GM18526 (cell line): ENCODE measurements around the gene FNBP1.

Experiments
- POLR2A ChIP-seq: IDR thresholded peaks from 3 replicates; pipeline ENCODE4 v1.6.1; 2011; ENCODE audit not compliant: insufficient read length; ENCODE audit errors: extremely low read depth

The FNBP1 gene

GRCh38 chr9:129949821-129950220 lies 93.2 kb downstream of the FNBP1 start:
- no peak for TF ChIP-seq POLR2A

DNA sequence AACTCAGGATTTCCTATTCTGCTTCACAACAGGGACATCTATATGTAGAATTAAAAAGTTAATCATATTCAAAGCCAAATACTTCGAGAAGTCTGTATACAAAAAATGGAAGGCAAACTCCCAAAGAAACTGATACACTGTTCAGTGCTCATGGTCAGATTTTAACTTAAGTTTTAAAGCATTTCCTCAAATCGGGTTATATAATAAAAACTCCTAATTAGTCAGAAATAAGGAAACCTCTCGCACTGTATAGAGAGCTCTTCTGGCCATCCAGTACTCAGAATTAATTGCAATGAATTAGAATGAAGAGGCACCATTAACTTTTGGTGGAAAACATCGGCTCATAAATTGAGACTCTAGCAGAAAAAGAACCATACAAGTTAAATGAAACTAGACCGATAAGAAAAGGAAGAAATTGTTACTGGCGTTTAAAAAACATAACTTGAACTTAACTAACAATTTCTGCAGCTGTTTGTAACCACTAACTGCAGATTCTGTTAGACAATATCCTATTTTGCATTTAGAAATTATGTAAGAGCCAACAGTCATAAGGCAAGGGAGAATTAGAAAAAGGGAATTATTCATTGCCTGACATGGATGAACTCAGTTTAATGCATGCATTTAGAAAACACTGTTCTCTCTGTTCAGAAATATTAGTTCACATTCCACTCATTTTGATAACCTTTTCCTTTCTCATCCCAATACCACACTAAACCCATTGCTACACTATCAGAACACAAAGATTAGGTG lies 96.6 kb downstream of the FNBP1 start:
- no peak for TF ChIP-seq POLR2A

DNA sequence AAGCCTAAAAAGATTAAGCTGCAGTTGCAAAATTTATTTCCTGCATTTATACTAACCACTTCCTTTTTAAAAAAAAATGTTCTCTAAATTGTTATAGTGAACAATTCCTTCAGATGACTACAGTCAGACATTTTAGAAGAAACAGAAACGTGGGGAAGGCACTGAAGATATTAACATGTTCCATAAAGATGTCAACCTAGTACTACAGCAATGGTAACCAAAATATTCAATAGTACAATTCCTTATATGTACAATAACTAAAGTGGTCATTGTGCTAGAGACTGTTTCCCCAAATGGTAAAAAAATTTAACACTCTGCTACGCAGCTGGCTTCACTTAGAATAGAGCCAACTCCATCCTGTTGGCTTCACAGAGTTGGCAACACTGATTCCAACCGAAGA lies 97.7 kb downstream of the FNBP1 start:
- TF ChIP-seq POLR2A: no peak

DNA sequence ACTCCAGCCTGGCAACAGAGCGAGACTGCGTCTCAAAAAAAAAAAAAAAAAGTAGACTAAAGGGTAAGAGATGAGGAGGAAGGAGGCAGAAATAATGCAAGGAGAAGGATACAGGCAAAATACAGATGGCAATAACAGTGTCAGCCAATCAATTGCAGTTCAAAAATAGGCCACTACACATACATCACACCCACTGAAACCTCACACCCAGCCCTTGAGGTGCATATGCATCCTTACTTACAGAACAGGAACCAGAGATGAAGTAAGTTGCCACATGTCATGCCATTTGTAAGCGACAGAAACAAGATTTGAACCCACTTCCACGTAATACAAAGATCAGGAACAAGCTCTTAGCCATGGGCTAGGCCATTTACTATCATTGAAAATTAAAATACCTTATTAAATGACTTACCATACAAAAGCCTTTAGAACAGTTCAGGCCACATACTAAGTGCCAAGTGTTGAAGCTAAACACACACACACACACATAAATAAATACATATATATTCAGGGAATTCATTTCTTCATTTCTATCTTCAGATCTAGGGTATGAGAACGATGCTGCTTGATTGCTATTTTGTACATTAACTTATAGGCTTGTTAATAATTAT lies 98.4 kb downstream of the FNBP1 start:
- no peak for TF ChIP-seq POLR2A

GRCh38 chr9:129939431-129939830 lies 103.6 kb downstream of the FNBP1 start:
- no peak for TF ChIP-seq POLR2A

DNA sequence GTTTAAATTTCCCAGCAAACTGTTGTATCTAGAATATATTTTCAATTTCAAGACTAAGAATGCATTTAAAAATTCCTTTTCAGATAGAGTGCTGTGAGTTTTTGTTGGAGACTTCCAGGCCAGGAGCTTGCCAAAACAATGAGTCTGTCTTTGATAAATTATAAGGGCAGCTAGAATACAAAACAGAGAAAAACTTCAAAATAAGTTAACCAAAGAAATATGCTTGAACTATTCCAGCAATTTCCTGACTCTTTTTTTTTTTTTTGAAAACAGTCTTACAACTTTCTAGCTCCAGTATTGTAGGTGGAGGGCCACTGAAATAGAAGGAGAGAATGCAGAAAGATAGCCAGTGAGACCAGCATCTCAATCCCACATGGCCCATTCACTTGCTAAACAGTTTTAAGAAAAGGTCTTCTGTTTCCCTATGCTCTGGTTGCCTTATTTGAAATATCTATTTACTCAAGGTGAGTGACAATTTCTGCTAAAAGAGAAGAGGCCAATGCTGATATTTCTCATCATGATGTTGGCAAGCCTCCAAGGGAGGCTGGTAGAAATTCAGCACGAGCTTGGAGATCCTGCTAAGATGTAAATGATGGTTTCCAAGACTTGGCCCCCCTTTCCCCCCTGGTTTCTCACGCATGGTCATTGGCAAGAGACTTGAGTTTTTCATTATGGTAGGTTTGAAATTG lies 104.6 kb downstream of the FNBP1 start:
- TF ChIP-seq POLR2A: no peak

GRCh38 chr9:129936222-129936621 lies 106.8 kb downstream of the FNBP1 start:
- TF ChIP-seq POLR2A: no peak

- no peak for TF ChIP-seq POLR2A
Observed at GRCh38 chr9:129934780-129935179, 108.2 kb downstream of the FNBP1 start.

DNA sequence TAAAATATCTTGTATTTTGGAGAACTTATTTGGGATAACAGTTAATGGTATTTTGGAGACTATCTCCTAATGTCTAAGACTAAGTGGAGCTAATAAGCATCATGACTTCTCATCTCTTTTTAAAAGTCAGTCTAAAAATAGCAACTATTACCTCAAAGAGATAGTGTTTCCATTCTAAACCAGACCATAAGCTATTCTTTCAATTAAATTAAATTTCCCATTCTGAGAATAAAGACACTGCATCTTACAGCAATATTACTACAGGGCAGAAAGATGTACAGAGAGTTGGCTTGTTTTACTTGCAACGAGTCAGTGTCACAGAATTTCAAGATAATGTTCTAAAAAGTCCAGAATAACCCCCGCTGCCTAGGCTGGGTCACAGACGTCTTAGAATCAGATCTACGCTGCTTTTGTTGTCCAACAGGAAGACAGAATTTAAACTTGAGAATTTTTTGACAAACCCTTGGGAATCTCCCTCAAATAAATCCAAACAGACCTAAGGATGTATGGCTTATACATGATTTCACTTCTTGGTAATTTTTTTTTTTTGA lies 108.9 kb downstream of the FNBP1 start:
- TF ChIP-seq POLR2A: no peak

DNA sequence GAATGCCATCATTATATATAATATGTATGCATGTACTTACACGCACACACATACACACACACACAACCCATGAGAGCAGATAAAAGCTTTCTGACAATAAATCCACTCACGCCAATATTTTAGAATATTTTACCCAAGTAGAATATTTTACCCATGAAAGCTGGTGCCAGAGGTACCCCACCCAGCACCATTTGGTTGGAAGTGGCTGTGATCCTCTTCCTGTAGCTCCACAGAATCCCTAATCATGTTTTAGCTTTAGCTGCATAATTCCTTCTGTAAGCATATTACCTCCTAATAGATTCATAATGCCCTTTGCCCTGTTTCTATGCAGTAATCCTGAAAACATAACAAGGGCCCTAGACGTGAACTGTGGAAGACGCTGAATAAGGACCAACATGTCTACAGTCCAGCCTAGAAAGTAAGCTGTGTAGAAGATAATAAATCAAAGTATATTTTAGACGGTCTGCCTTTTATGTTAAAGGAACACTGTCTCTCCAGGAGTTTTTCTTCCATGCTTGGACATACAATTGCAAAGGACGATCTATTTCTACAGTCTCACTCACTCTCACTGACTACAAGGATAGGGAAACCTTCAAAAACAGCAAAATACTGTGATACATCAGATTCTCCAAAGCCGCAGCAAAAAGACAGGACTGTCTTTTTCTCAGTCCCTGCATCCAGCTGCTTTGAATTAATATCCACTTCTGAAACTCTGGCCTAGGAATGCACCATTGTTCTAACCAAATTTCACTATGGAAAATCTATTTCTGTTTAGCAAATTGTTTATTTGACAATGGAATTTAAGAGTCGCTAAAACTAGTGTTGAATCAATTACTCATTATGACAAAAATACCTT lies 109.6 kb downstream of the FNBP1 start:
- no peak for TF ChIP-seq POLR2A

DNA sequence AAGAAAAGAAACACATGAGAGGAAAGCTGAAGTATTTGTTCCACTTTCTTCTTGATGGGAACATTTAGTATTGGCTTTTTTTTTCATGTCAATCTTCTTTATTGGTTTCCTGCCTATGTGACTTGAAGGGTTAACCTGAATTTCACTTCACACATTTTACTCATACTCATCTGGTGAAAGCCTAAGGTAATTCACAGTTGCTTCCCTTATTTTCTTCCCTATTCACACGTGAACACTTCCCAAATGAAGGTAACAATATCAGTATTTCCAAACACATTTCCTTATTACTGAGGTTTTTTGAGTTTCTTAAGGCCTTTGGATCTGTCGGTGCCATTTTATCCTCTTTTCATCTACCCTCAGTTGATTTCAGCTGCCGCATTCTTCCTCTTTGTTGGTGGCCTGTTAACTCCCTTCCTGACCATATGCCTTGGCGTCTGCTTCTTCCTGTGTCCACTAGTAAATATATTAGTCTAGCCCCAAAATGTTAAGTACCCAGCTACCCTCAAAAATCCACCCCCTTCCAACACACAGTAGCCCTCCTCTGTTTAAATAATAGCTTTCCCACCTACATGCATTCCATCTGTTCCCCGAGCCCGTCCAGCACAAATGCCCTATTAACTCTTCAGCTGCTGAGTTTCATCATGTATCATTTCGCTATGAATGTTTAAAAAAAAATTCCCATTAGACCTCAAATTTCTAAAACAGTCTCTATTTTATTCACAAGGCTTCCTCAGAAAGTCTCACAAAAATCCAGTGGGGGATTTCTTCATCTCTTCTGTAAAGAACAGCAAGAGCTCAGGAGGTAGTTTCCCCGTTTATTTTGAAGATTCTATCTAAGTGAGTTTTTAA lies 110.5 kb downstream of the FNBP1 start:
- TF ChIP-seq POLR2A: no peak

- TF ChIP-seq POLR2A: no peak
Observed at GRCh38 chr9:129930743-129931142, 112.2 kb downstream of the FNBP1 start.

GRCh38 chr9:129929496-129930125 lies 113.4 kb downstream of the FNBP1 start:
- no peak for TF ChIP-seq POLR2A

DNA sequence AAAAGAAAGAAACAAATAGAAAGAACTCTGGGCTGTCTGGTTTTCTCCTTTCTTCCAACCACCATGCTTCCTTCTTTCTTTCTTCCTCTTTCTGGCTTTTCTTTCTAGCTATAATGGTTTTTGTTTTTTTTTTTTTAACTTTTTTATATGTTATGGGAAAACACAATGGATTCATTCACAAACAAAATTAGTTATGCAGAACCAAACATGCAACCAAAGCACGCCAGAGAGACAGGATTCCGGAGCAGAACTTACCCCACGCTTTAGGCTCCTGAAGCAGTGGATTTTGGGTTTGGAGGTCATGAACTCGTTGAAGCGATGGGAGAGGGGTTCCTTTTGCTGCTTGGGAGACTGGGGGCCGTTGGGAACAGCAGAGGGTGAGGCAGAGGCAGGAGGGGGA lies 119.4 kb downstream of the FNBP1 start:
- no peak for TF ChIP-seq POLR2A
